A549 (cell line): ENCODE results near the gene SLC23A2.

ENCODE experiments used
- CEBPB ChIP-seq, 2 experiments: fragments of >200 bp in 1 of 2; sonication (Bioruptor Twin) in 1 of 2; formaldehyde crosslinking in 1 of 2; IDR thresholded peaks; 2 replicates each; pipeline ENCODE4 v1.6.1; 2012 to 2016
- CHD2 ChIP-seq: fragments of 150-350 bp; IDR thresholded peaks from 2 replicates; pipeline ENCODE4 v1.6.1; 2014; ENCODE audit warnings: low read length; ENCODE audit not compliant: partially characterized antibody
- CTCF ChIP-seq: fragments of >200 bp; sonication (Bioruptor Twin); formaldehyde crosslinking; IDR thresholded peaks from 3 replicates; pipeline ENCODE4 v1.5.1; 2016
- E2F6 ChIP-seq: IDR thresholded peaks from 2 replicates; pipeline ENCODE4 v1.6.1; 2012; ENCODE audit warnings: low read depth, borderline replicate concordance
- HDAC2 ChIP-seq: fragments of 200-600 bp; sonication (generic); IDR thresholded peaks from 2 replicates; pipeline ENCODE4 v1.6.1; 2016
- HOXA7 ChIP-seq: fragments of 250-450 bp; sonication (Bioruptor Pico); IDR thresholded peaks from 2 replicates; pipeline ENCODE4 v1.5.0; 2020; ENCODE audit warnings: mild to moderate bottlenecking, moderate library complexity
- MAX ChIP-seq: IDR thresholded peaks from 2 replicates; pipeline ENCODE4 v1.6.1; 2012
- NR3C1 ChIP-seq: fragments of >200 bp; sonication (Bioruptor Twin); formaldehyde crosslinking; IDR thresholded peaks from 3 replicates; pipeline ENCODE4 v1.6.1; 2017
- POLR2A ChIP-seq: IDR thresholded peaks from 2 replicates; pipeline ENCODE4 v1.6.1; 2012; ENCODE audit warnings: mild to moderate bottlenecking, low read length
- POLR2AphosphoS2 ChIP-seq: conservative IDR thresholded peaks from 2 replicates; pipeline ENCODE4 v1.6.1; 2012; ENCODE audit warnings: low read length, improper control_type of control experiment, inconsistent platforms
- REST ChIP-seq: fragments of 200-600 bp; sonication (generic); IDR thresholded peaks from 2 replicates; pipeline ENCODE4 v1.6.1; 2016; ENCODE audit warnings: antibody characterized with exemption, mild to moderate bottlenecking, moderate library complexity
- RFX5 ChIP-seq: fragments of 450-650 bp; IDR thresholded peaks from 2 replicates; pipeline ENCODE4 v1.7.1; 2014; ENCODE audit warnings: antibody characterized with exemption, mild to moderate bottlenecking, moderate library complexity
- SREBF2 ChIP-seq: fragments of 450-650 bp; IDR thresholded peaks from 2 replicates; pipeline ENCODE4 v1.6.1; 2014; ENCODE audit warnings: mild to moderate bottlenecking, moderate library complexity

GRCh38 chr20:4838526-4838925 is 162.8 kb downstream of the SLC23A2 start:
- TF ChIP-seq POLR2A (no peak), CTCF (no peak), E2F6 (no peak), SREBF2 (no peak), MAX (no peak), NR3C1 (no peak), RFX5 (no peak), CHD2 (no peak), HOXA7 (CRISPR knock-in tag) (no peak), CEBPB (IDR thresholded peaks at IDR 0.05) (no peak), POLR2AphosphoS2 (no peak), REST (no peak), HDAC2 (no peak)
